ENCODE results near the gene PLCD3. TPM values are rescaled to one million over a fixed set of nuclear protein-coding genes. Genes with fewer than 3 reads are reported as not detected.

PLCD3 gene
- total and polyA plus RNA-seq, 10 of the 15 experiments (the other 5 are each of a cell fraction or from before 2014, with no cell fraction given), result 0.02 to 1.6 (median 0.44) TPM

DNA sequence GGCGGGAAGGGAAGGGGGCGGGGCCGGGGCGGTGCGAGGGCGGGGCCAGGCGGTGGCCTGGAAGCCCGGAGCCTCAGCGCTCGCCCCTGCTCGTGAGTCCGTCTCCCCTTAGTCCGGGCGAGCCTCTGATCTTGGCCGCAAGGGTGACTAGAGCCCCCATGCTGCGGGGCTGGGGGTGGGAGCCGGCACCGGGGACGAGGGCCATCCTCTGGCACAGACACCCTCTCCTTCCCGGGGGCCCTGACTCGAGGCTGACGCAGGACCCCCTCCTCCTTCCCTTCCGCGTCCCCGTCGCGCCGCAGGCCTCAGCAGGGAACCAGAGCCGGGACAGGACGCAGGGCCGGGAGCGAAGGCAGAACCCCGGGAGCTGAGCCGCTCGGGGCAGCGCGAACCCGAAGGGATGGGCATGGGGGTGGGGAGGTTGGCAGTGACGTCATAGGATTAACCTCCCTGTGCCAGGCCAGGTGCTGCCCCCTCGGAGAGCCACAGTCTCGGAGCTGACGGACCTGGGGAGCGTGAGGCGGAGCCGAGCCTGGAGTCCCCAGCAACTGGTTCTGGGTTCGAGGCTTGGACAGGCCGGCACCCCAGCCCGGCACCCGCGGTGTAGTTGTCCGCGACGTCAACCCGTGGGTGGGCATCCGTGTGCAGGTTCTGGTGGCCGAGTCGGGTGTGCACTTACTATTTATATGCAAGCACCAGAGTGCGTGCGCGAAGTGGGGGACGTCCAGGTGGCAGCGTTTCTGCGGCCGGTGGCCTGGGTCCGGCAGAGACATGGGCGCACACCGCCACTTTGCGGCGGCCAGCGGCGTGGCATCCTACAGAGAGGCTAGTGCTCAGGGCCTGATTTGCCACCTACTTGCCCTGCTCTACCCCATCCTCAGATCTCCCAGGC lies 503 bp upstream of the PLCD3 start (continued):
- TF ChIP-seq, protein P1, sequence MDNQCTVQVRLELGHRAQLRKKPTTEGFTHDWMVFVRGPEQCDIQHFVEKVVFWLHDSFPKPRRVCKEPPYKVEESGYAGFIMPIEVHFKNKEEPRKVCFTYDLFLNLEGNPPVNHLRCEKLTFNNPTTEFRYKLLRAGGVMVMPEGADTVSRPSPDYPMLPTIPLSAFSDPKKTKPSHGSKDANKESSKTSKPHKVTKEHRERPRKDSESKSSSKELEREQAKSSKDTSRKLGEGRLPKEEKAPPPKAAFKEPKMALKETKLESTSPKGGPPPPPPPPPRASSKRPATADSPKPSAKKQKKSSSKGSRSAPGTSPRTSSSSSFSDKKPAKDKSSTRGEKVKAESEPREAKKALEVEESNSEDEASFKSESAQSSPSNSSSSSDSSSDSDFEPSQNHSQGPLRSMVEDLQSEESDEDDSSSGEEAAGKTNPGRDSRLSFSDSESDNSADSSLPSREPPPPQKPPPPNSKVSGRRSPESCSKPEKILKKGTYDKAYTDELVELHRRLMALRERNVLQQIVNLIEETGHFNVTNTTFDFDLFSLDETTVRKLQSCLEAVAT (IDR thresholded peaks at IDR 0.05), result peak; percentile 39; the same call in 1 of the 2 replicates
- TF ChIP-seq ZNF207 (IDR thresholded peaks at IDR 0.05; ENCODE audit: borderline replicate concordance), result no peak
- no peak for TF ChIP-seq RB1 (IDR thresholded peaks at IDR 0.05; ENCODE audit: borderline replicate concordance)
- no peak for TF ChIP-seq ASH2L (IDR thresholded peaks at IDR 0.05; ENCODE audit: borderline replicate concordance, low read depth)
- no peak for TF ChIP-seq ZNF687 (IDR thresholded peaks at IDR 0.05)
- TF ChIP-seq SREBF1 (IDR thresholded peaks at IDR 0.05; ENCODE audit: low read length), result no peak
- peak; percentile 67 for TF ChIP-seq RAD21 (IDR thresholded peaks at IDR 0.05; ENCODE audit: insufficient read depth, low read depth, low read length)
